Measurements from ENCODE around the gene HPCAL1.

GRCh38 chr2:10354399-10354798 is 51.7 kb downstream of the HPCAL1 start:
- no peak for TF ChIP-seq CTCF (IDR thresholded peaks at IDR 0.05)
- TF ChIP-seq EZH2 (IDR thresholded peaks at IDR 0.05): no peak
- TF ChIP-seq EZH2phosphoT487 (IDR thresholded peaks at IDR 0.05): no peak

All from neural progenitor cell (in vitro differentiated cells).